ENCODE data around the gene PPARD. TPM values are rescaled to one million over a fixed set of nuclear protein-coding genes. Genes with fewer than 3 reads are reported as not detected.

The PPARD gene
- total and polyA plus RNA-seq, 12 donors: 12.9 to 21.0 (median 13.9) TPM

DNA sequence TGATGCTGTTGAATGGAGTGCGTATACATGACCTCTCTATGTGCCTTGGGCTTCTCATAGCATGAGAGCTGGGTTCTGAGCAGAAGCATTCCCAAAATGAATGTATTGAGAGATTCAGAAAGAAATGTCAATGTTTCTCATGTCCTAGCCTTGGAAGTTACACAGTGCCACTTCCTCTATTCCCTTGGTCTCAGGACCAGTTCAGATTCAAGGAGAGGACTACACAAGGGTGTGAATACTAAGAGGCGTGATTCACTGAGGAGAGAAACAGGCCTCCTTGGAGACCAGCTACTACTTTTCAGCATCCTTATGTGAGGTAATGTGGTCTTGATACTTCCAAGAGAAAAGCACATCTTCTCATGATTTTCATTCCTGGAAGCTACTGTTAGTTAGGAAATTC lies 10.4 kb downstream of the PPARD start:
- no peak overlapping the region for H3K4me3 ChIP-seq
- H3K4me1 ChIP-seq: peaks cover 0 to 14% (median 7%) of the 10 kb centered on the region in 9 donors
- H3K27me3 ChIP-seq: no peaks in the 10 kb centered on the region
- H3K9me3 ChIP-seq: no peaks in the 10 kb centered on the region
- ATAC-seq (no peak), DNase-seq (no peak)
- TF ChIP-seq, protein P1, sequence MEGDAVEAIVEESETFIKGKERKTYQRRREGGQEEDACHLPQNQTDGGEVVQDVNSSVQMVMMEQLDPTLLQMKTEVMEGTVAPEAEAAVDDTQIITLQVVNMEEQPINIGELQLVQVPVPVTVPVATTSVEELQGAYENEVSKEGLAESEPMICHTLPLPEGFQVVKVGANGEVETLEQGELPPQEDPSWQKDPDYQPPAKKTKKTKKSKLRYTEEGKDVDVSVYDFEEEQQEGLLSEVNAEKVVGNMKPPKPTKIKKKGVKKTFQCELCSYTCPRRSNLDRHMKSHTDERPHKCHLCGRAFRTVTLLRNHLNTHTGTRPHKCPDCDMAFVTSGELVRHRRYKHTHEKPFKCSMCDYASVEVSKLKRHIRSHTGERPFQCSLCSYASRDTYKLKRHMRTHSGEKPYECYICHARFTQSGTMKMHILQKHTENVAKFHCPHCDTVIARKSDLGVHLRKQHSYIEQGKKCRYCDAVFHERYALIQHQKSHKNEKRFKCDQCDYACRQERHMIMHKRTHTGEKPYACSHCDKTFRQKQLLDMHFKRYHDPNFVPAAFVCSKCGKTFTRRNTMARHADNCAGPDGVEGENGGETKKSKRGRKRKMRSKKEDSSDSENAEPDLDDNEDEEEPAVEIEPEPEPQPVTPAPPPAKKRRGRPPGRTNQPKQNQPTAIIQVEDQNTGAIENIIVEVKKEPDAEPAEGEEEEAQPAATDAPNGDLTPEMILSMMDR (IDR thresholded peaks at IDR 0.05): no peak
- peaks cover 0 to 90% (median 23%) of the 10 kb centered on the region in 9 donors for H3K36me3 ChIP-seq
- WGBS, 2 donors: 99 to 100% methylated on average over 2 of the region's 2 CpGs
- no peak overlapping the region for H3K27ac ChIP-seq
- intact Hi-C loops (cut with DNase I): no loop called here

- no peaks in the 10 kb centered on the region for H3K27me3 ChIP-seq
- intact Hi-C loops (cut with DNase I): no loop called here
- no peak overlapping the region for H3K4me3 ChIP-seq
- DNase-seq (no peak), ATAC-seq (no peak)
- H3K27ac ChIP-seq: no peak overlapping the region
- peaks cover 3 to 32% (median 23%) of the 10 kb centered on the region in 9 donors for H3K4me1 ChIP-seq
- 95 to 98% methylated on average over 13 of the region's 13 CpGs for WGBS, 2 donors
- TF ChIP-seq, protein P1 (IDR thresholded peaks at IDR 0.05): no peak
- no peaks in the 10 kb centered on the region for H3K9me3 ChIP-seq
- H3K36me3 ChIP-seq: peaks cover 0 to 77% (median 11%) of the 10 kb centered on the region in 9 donors
These were observed 12.2 kb downstream of the PPARD start for GRCh38 chr6:35354361-35355135.

- 90 to 95% methylated on average over 1 of the region's 1 CpG for WGBS, 2 donors
- Histone ChIP-seq H3K4me3 (no peak overlapping the region), H3K4me1 (peaks cover 11 to 51% (median 39%) of the 10 kb centered on the region in 9 donors), H3K27ac (no peak overlapping the region), H3K9me3 (no peaks in the 10 kb centered on the region), H3K36me3 (peaks cover 0 to 60% (median 11%) of the 10 kb centered on the region in 9 donors), H3K27me3 (no peaks in the 10 kb centered on the region)
- intact Hi-C loops (cut with DNase I): no loop called here
- DNase-seq: no peak
- TF ChIP-seq, protein P1 (IDR thresholded peaks at IDR 0.05): no peak
- ATAC-seq: no peak
These were observed 14.0 kb downstream of the PPARD start for GRCh38 chr6:35356391-35356790.

GRCh38 chr6:35357677-35358076 lies 15.3 kb downstream of the PPARD start:
- DNase-seq: no peak
- Histone ChIP-seq H3K27me3 (no peaks in the 10 kb centered on the region), H3K9me3 (no peaks in the 10 kb centered on the region), H3K27ac (peak overlapping the region in 1 of 10 donors; percentile 65), H3K4me1 (peaks cover 11 to 63% (median 46%) of the 10 kb centered on the region in 9 donors), H3K36me3 (peaks cover 0 to 48% (median 3%) of the 10 kb centered on the region in 9 donors), H3K4me3 (no peak overlapping the region)
- TF ChIP-seq, protein P1 (IDR thresholded peaks at IDR 0.05): no peak
- 53 to 61% methylated on average over 4 of the region's 4 CpGs for WGBS, 2 donors
- no peak for ATAC-seq
- intact Hi-C loops (cut with DNase I): no loop called here
